Regular cardiac myocyte (primary cell): ENCODE measurements around the gene ZNF91. TPM values are rescaled to one million over a fixed set of nuclear protein-coding genes. Genes with fewer than 3 reads are reported as not detected.

Experiments used
- total RNA-seq: library from RNA; depleted of rRNA; stranded (reverse); fragments of >200 nt; gene quantifications from 2 replicates; pipeline ENCODE4 v1.2.3, GENCODE V29; 2014

ZNF91 gene
- 10.2 and 27.1 TPM in 2 replicates for total RNA-seq

GRCh38 chr19:23395041-23395721 lies at the start of gene ZNF91:
Gene ZNF91 (minus strand): TSS chr19:23395471. CDS start chr19:23395354, 117 bp downstream.

Other genes starting within 250 kb of the ZNF91 start
- gene ZNF724, start 145.1 kb downstream of the ZNF91 start, total RNA-seq: 5.1 and 15.1 TPM in 2 replicates